GM19328 (cell line): ENCODE data around the gene PTPN1.
"Not testable (repeated sequence)": the region's sequence is repeated elsewhere in the genome, so short reads cannot be mapped to it uniquely, and the experiment has no call there.

Experiments used
- ATAC-seq: cut with Tn5 transposase; IDR thresholded peaks from one replicate; pipeline ENCODE4 v1.9.1; 2021; ENCODE audit warnings: mild to moderate bottlenecking, moderate library complexity; ENCODE audit not compliant: unreplicated experiment

The PTPN1 gene

GRCh38 chr20:50552979-50553378, 42.8 kb downstream of the PTPN1 start:
- no peak for ATAC-seq

DNA sequence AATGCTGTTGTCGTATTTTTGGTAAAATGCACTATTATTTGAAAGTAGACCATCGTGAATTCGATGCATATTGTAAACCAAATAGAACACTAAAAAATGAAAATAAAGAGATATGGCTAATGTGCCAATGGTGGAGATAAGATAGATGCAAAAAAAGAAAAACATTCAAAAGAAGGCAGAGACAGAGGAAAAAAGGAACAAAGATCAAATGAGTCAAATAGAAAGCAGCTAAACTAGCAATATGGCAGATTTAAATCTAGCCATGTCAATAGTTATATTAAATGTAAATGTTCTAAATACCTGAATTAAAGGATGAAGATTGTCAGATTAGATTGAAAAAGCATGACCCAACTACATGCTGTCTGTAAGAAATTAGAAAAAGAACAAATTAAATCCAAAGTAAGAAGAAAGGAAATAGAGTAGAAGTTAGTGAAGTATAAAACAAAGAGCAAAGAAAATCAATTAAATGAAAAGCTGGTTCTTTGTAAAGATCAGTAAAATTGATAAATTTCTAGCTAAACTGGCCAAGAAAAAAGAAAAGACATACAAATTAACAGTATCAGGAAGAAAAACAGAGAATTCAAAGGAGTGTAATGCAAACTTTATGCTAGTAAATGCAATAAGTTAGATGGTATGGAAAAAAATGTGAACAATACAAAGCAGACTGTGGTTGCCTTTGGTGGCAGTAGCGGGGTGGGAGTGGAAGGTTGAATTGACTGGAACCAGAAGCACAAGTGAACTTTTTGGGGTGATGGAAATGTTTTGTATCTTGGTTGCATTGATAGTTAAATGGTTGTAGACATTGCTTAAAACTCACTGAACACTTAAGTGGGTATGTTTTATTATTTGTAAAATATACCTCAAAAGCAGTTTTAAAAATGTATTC, 44.8 kb downstream of the PTPN1 start:
- no peak for ATAC-seq

- no peak for ATAC-seq
Measured at GRCh38 chr20:50555662-50556061, 45.5 kb downstream of the PTPN1 start.

DNA sequence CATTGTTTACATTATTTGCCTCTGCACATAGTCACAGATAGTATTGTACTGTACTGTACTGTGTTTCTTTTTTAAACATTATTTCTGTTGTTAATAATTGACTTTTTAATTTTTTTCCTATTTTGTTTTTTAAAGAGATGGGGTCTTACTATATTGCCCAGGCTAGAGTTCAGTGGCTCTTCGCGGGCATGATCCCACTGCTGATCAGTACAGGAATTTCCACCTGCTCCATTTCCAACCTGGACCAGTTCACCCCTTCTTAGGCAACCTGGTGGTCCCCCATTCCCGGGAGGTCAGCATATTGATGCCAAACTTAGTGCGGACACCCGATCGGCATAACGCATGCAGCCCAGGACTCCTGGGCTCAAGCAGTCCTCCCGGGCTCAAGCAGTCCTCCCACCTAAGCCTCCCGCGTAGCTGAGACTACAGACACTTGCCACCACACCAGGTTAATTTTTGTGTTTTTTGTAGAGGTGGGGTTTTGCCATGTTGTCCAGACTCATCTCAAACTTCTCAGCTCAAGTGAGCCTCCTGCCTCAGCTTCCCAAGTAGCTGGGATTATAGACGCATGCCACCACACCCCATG, 47.5 kb downstream of the PTPN1 start:
- no peak for ATAC-seq

DNA sequence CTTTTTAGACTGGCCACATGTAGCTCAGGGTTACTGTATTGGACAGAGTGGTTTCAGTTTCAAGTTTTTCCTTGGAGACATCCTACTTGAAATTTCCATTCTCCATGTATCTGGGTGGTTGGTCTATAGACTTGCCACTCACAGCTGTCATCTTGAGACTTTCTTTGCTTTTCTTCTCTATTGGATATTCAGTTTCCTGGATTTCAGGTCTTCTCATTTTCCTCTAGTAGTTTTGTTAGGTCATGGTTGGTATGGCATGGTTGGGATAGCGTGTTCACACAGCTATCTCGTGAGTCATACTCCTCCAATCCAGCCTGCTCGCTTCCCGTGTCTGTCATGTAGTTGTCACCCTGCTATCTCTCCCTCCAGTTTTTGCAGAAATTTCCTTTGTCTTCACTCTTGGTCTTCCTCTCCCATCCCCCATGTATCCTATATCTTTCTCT, 48.3 kb downstream of the PTPN1 start:
- ATAC-seq = no peak

GRCh38 chr20:50559149-50559548, 49.0 kb downstream of the PTPN1 start:
- no peak for ATAC-seq

GRCh38 chr20:50559856-50560638, 49.9 kb downstream of the PTPN1 start:
- ATAC-seq = no peak

GRCh38 chr20:50560867-50561266, 50.7 kb downstream of the PTPN1 start:
- ATAC-seq = no peak

GRCh38 chr20:50561379-50562078, 51.3 kb downstream of the PTPN1 start:
- ATAC-seq = no peak

- no peak for ATAC-seq
Measured at GRCh38 chr20:50562262-50562701, 52.1 kb downstream of the PTPN1 start.

DNA sequence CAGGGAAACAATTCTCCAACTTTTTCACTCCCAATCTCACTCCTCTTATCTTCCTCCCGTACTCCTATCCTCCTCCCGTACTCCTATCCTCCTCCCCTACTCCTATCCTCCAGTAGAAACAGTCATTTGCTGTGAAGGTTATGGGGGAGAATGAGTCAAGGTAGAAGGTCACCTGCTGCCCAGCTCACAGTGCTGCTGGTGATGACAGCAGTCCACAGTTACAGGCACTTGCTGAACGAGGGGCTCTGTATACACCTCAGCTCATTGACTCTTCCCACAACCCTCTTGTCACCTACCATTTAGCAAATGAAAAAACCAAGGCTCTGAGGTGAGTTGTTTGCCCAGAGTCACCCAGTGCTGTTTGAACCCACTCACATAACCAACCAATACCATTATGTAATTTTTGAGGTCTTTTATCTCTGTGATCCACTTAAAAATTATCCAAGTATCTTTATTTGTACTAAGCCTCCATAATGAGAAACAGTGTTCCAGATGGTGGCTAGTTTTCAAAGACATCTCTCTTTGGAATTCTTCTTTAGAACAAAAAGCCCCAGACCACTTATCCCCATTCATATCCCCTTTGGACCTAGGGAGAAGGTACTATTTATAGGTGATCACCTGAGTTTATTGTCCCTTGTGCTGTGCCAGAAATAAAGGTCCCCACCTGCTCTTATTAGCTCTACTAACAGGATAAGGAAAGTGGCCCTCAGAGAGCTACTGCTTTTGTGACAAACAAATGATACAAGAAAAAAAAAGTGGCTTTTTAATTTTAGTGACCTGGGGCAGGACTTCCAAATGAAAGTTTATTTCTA, 53.2 kb downstream of the PTPN1 start:
- no peak for ATAC-seq

GRCh38 chr20:50565383-50565782, 55.2 kb downstream of the PTPN1 start:
- ATAC-seq = no peak

GRCh38 chr20:50565871-50566270, 55.7 kb downstream of the PTPN1 start:
- no peak for ATAC-seq

DNA sequence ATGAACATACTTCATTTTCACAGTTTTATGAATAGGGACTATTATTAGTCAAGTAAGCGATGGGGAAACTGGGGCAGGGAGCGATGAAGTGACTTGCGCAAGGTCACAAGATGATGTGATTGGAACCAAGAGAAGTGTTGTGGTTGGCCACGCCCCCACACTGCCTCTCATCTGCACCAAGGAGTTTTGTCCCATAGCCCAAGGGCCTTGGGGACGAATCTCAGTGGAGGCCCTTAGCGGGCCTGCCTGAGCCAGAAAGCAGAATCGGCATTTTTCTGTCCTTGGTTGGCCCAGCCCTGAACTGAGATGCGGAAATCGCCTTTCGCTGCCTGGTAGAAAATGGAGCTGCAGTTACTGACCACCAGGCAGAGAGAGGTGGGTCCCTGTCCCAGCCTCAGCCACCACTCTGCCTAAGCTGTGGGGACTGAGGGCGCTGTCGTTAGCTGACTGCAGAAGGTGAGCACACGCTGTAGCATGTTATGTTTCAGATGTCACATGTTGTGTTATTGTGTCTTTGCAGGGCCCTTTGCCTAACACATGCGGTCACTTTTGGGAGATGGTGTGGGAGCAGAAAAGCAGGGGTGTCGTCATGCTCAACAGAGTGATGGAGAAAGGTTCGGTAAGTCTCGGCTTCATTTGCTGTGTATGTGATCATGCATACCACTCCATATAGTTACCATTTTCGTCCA, 57.8 kb downstream of the PTPN1 start:
- ATAC-seq = no peak

DNA sequence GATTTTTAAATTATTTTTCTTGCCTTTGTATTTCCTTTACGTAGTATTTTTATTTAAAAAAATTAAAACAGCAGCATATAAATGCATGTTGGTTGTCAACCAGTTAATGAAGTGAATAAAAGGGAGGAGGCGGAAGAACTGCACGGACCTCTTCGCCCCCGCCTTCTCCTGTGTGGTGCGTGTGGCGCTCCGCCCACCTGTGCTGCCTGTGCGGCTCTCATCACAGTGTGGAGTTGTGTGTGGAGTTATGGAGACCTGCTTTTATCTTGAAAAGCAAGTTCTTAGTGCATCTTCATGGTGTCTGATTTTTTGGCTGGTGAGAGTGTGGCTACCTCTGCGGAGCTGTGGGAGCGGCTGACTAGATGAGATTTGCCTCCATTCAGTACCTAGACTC, 58.4 kb downstream of the PTPN1 start:
- no peak for ATAC-seq

- ATAC-seq = not testable (repeated sequence)
Measured at GRCh38 chr20:50569487-50569863, 59.3 kb downstream of the PTPN1 start.

DNA sequence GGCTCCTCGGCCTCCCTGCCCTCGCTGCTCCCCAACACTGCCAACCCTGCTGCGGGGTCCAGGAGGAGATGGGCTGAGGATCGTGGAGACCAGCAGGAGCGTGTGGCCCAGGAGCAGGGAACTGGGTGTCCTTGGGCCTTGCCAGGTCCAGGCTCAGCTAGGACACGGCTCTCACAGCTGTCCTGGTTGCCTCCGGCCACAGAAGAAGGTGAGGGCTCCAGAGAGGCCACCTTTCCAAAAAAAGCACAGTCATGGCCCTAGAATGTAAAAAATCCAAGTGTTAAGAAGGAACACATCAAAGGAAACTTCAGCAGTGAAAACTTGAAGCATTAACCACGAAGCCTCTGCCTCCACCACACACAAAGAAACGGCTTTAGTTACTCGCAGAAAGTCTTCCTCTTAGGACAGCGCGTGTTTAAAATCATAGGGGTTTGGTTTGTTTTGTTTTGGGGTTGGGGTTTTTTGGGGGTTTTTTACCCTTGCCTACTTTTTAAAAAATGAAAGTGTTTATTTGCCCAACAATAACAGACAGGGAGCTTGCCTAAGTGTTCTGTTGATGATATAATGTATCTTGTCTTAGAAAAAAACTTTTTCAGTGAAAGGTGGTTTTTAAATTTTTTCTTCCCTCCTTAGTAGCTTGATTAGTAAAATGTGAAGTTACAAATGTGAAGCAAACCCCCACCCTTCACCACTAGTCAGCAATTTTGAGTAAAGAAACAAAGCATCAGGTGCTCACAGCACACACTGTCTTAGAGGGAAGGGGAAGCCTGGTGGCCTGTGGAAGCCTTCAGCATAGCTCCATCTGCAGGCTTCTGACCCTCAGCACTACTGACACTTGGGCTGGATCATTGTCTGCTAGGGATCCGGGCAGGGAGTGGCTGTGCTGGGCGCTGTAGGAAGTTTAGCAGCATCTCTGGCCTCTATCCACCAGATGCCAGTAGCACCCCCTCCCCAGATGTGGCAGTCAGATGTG, 60.0 kb downstream of the PTPN1 start:
- no peak for ATAC-seq

DNA sequence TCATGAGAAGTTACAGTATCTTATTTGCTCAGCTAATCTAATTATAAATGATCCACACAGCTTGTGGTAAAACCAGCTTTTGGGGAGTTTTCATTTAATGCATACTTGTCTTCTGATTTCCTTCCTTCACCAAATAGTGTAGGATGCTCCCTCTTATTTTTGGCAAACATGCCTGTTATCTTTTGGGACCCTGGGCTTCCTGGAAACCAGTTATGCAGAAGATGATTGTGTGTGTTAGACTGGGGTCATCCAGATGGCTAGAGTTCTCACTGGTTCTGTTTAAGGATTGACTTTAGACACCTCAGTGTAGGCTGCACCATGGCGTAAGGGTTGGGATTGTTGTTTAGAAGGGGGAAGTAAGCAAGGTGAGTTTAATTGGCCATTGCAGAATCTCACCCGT, 61.3 kb downstream of the PTPN1 start:
- no peak for ATAC-seq
